ENCODE measurements around the gene CNGA1. TPM values are rescaled to one million over a fixed set of nuclear protein-coding genes. Genes with fewer than 3 reads are reported as not detected.
A peak's percentile ranks its signal among the peaks of the same experiment; 100 is the strongest.

CNGA1 gene
- total and polyA plus RNA-seq, 4 donors = 3.9 to 41.3 (median 17.1) TPM

DNA sequence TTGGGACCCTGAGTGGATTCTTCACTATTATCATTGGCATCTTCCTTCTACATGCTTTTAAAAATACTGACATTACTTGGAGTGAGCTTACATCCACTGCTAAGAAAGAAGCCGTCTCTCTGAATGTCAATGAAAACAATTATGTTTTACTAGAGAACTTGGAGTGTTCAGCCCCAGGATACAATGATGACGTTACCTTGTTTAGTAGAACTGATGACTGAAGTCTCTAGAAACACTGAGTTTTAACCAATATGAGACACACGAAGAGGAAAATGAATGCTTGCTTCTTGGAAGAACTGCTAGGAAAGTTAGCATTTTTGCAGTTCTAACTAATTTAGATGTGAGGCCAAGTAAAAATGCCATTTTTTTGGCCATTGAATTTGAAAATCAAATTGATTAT, 19.5 kb upstream of the CNGA1 start:
- TF ChIP-seq FOXA1 (IDR thresholded peaks at IDR 0.05) = no peak
- no peak for TF ChIP-seq CTCF (IDR thresholded peaks at IDR 0.05; ENCODE audit: low read depth, low read length, missing input control)
- TF ChIP-seq JUND (IDR thresholded peaks at IDR 0.05) = no peak
- no peak for TF ChIP-seq EGR1 (IDR thresholded peaks at IDR 0.05; ENCODE audit: low read depth in 2 of 2)
- TF ChIP-seq NR2F2 (IDR thresholded peaks at IDR 0.05) = no peak
- no peak for TF ChIP-seq TAF1 (conservative IDR thresholded peaks at IDR 0.05)
- no peaks in the 10 kb centered on the region for H3K9me3 ChIP-seq (ENCODE audit: control insufficient read depth in 4 of 4, low read length in 3 of 4)
- H3K9ac ChIP-seq (ENCODE audit: low read depth in 1 of 2, low read length in 2 of 2) = no peak overlapping the region
- H3K27ac ChIP-seq (ENCODE audit: low read depth in 1 of 2, low read length in 2 of 2) = no peak overlapping the region
- H3K27me3 ChIP-seq (ENCODE audit: control insufficient read depth in 4 of 4, insufficient read depth in 4 of 4, low read length in 3 of 4) = no peaks in the 10 kb centered on the region
- H3K4me1 ChIP-seq (ENCODE audit: control insufficient read depth in 4 of 4, insufficient read depth in 4 of 4, low read length in 3 of 4) = peaks cover 9 to 32% (median 11%) of the 10 kb centered on the region in 4 donors
- 93% methylated on average over 3 of the region's 3 CpGs for WGBS
- DNase-seq (ENCODE audit: low spot score) = no peak
- peaks cover 0 to 5% (median 2%) of the 10 kb centered on the region in 4 donors for H3K36me3 ChIP-seq (ENCODE audit: control insufficient read depth in 4 of 4, insufficient read depth in 3 of 4, low read depth in 1 of 4, low read length in 3 of 4)
- no peak overlapping the region for H3K4me3 ChIP-seq (ENCODE audit: low read depth in 1 of 3, low read length in 3 of 3)

- Histone ChIP-seq H3K27ac (ENCODE audit: low read depth in 1 of 2, low read length in 2 of 2) (peak overlapping the region; percentile 79 to 86), H3K9me3 (ENCODE audit: control insufficient read depth in 4 of 4, low read length in 3 of 4) (no peaks in the 10 kb centered on the region), H3K27me3 (ENCODE audit: control insufficient read depth in 4 of 4, insufficient read depth in 4 of 4, low read length in 3 of 4) (no peaks in the 10 kb centered on the region), H3K36me3 (ENCODE audit: control insufficient read depth in 4 of 4, insufficient read depth in 3 of 4, low read depth in 1 of 4, low read length in 3 of 4) (peaks cover 0 to 5% (median 2%) of the 10 kb centered on the region in 4 donors), H3K9ac (ENCODE audit: low read depth in 1 of 2, low read length in 2 of 2) (no peak overlapping the region), H3K4me3 (ENCODE audit: low read depth in 1 of 3, low read length in 3 of 3) (no peak overlapping the region), H3K4me1 (ENCODE audit: control insufficient read depth in 4 of 4, insufficient read depth in 4 of 4, low read length in 3 of 4) (peaks cover 9 to 29% (median 11%) of the 10 kb centered on the region in 4 donors)
- 96% methylated on average over 1 of the region's 1 CpG for WGBS
- DNase-seq (ENCODE audit: low spot score) = no peak
- TF ChIP-seq FOXA2 (IDR thresholded peaks at IDR 0.05) = no peak
- no peak for TF ChIP-seq FOXA1 (IDR thresholded peaks at IDR 0.05)
- TF ChIP-seq CTCF (IDR thresholded peaks at IDR 0.05; ENCODE audit: low read depth, low read length, missing input control) = peak; percentile 55
- peak; percentile 56 to 77 for TF ChIP-seq RAD21 (IDR thresholded peaks at IDR 0.05)
These were observed 17.4 kb upstream of the CNGA1 start for GRCh38 chr4:48033825-48034413.

- Histone ChIP-seq H3K36me3 (ENCODE audit: control insufficient read depth in 4 of 4, insufficient read depth in 3 of 4, low read depth in 1 of 4, low read length in 3 of 4) (peaks cover 0 to 5% (median 2%) of the 10 kb centered on the region in 4 donors), H3K27me3 (ENCODE audit: control insufficient read depth in 4 of 4, insufficient read depth in 4 of 4, low read length in 3 of 4) (no peaks in the 10 kb centered on the region), H3K9ac (ENCODE audit: low read depth in 1 of 2, low read length in 2 of 2) (peak overlapping the region in 1 of 2 donors; percentile 33), H3K4me1 (ENCODE audit: control insufficient read depth in 4 of 4, insufficient read depth in 4 of 4, low read length in 3 of 4) (peaks cover 9 to 25% (median 11%) of the 10 kb centered on the region in 4 donors), H3K9me3 (ENCODE audit: control insufficient read depth in 4 of 4, low read length in 3 of 4) (no peaks in the 10 kb centered on the region), H3K4me3 (ENCODE audit: low read depth in 1 of 3, low read length in 3 of 3) (no peak overlapping the region), H3K27ac (ENCODE audit: low read depth in 1 of 2, low read length in 2 of 2) (peak overlapping the region; percentile 79 to 86)
- no peak for DNase-seq (ENCODE audit: low spot score)
- TF ChIP-seq RAD21 (IDR thresholded peaks at IDR 0.05) (no peak), EGR1 (IDR thresholded peaks at IDR 0.05; ENCODE audit: low read depth in 2 of 2) (no peak), SP1 (IDR thresholded peaks at IDR 0.05) (no peak), HNF4G (IDR thresholded peaks at IDR 0.05) (no peak), NR2F2 (IDR thresholded peaks at IDR 0.05) (no peak), FOXA2 (IDR thresholded peaks at IDR 0.05) (no peak), GABPA (IDR thresholded peaks at IDR 0.05 in 1 of 2, conservative IDR thresholded peaks at IDR 0.05 in 1 of 2) (no peak), REST (IDR thresholded peaks at IDR 0.05) (no peak), FOXA1 (IDR thresholded peaks at IDR 0.05) (no peak), HNF4A (conservative IDR thresholded peaks at IDR 0.05) (no peak), TAF1 (conservative IDR thresholded peaks at IDR 0.05) (no peak), RXRA (IDR thresholded peaks at IDR 0.05) (no peak), ATF3 (IDR thresholded peaks at IDR 0.05) (no peak), YY1 (IDR thresholded peaks at IDR 0.05) (no peak)
- TF ChIP-seq, protein P1, sequence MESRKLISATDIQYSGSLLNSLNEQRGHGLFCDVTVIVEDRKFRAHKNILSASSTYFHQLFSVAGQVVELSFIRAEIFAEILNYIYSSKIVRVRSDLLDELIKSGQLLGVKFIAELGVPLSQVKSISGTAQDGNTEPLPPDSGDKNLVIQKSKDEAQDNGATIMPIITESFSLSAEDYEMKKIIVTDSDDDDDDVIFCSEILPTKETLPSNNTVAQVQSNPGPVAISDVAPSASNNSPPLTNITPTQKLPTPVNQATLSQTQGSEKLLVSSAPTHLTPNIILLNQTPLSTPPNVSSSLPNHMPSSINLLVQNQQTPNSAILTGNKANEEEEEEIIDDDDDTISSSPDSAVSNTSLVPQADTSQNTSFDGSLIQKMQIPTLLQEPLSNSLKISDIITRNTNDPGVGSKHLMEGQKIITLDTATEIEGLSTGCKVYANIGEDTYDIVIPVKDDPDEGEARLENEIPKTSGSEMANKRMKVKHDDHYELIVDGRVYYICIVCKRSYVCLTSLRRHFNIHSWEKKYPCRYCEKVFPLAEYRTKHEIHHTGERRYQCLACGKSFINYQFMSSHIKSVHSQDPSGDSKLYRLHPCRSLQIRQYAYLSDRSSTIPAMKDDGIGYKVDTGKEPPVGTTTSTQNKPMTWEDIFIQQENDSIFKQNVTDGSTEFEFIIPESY (IDR thresholded peaks at IDR 0.05) = no peak
These were observed 16.9 kb upstream of the CNGA1 start for GRCh38 chr4:48033412-48033811.

All from liver (tissue), 9 donors.